ENCODE results near the gene NELFCD. TPM values are rescaled to one million over a fixed set of nuclear protein-coding genes. Genes with fewer than 3 reads are reported as not detected.

NELFCD gene
- total and polyA plus RNA-seq, 9 of the 15 experiments (the other 6 are each of a cell fraction or from before 2014, with no cell fraction given) = 11.7 to 163 (median 96.5) TPM

DNA sequence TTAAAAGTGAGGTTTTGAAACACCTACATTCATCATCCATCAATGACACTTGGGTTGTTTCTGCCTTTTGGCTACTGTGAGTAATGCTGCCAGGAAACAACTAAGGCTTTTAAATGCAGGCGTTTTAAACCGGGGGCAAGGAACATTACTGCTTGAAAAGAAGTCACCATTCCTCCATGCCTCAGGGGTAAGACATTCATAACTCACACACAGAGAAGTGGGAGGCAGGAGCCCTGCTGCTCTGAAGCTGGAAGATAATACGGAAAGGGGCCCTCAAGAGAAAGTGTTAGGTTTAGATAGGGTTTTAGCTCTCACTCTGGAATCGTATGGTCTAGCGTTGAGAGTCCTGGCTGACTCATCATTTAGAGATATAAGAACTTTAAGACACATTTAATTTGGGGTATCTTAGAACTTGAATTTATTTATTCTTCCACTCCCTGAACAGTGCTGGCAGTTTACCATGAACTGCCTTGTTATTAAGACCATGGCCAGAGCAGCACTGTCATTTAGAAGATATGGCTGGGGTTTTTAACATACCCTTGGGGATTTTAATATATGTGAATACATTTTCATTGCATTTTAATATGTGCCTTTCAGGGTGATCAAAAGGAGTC lies 40.0 kb downstream of the NELFCD start (continued):
- TF ChIP-seq CBX3 (IDR thresholded peaks at IDR 0.05; ENCODE audit: borderline replicate concordance in 1 of 2, low read length in 2 of 2) = peak in 1 of 2 experiments; percentile 81; a peak in 1 of 3 replicates
- TF ChIP-seq ZNF699 (CRISPR knock-in tag; IDR thresholded peaks at IDR 0.05; ENCODE audit: insufficient replicate concordance) = no peak
- TF ChIP-seq PRDM10 (IDR thresholded peaks at IDR 0.05; ENCODE audit: partially characterized antibody) = peak; percentile 82
- TF ChIP-seq TOE1 (IDR thresholded peaks at IDR 0.05; ENCODE audit: borderline replicate concordance) = peak; percentile 57; the same call in 1 of the 2 replicates
- no peak for TF ChIP-seq TOE1 (CRISPR knock-in tag; IDR thresholded peaks at IDR 0.05; ENCODE audit: borderline replicate concordance, low read depth)
- TF ChIP-seq, protein P1, sequence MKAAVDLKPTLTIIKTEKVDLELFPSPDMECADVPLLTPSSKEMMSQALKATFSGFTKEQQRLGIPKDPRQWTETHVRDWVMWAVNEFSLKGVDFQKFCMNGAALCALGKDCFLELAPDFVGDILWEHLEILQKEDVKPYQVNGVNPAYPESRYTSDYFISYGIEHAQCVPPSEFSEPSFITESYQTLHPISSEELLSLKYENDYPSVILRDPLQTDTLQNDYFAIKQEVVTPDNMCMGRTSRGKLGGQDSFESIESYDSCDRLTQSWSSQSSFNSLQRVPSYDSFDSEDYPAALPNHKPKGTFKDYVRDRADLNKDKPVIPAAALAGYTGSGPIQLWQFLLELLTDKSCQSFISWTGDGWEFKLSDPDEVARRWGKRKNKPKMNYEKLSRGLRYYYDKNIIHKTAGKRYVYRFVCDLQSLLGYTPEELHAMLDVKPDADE (conservative IDR thresholded peaks at IDR 0.05; ENCODE audit: control insufficient read depth, low read depth, low read length) = 0 out of 2 replicates have a peak, but pooled peaks have one; percentile 49
- peak; percentile 81 for TF ChIP-seq NFE2 (IDR thresholded peaks at IDR 0.05; ENCODE audit: low read depth)
- TF ChIP-seq BRD4 (IDR thresholded peaks at IDR 0.05) = no peak
- TF ChIP-seq ILF3 (IDR thresholded peaks at IDR 0.05; ENCODE audit: borderline replicate concordance) = 0 out of 2 replicates have a peak, but pooled peaks have one; percentile 61
- no peak for TF ChIP-seq WHSC1 (IDR thresholded peaks at IDR 0.05; ENCODE audit: low read length)
- no peak for TF ChIP-seq SRSF1 (IDR thresholded peaks at IDR 0.05; ENCODE audit: low read depth, low read length)
- TF ChIP-seq, protein P2, sequence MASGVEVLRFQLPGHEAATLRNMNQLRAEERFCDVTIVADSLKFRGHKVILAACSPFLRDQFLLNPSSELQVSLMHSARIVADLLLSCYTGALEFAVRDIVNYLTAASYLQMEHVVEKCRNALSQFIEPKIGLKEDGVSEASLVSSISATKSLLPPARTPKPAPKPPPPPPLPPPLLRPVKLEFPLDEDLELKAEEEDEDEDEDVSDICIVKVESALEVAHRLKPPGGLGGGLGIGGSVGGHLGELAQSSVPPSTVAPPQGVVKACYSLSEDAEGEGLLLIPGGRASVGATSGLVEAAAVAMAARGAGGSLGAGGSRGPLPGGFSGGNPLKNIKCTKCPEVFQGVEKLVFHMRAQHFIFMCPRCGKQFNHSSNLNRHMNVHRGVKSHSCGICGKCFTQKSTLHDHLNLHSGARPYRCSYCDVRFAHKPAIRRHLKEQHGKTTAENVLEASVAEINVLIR (CRISPR knock-in tag; IDR thresholded peaks at IDR 0.05) = no peak
- no peak for TF ChIP-seq SIRT6 (IDR thresholded peaks at IDR 0.05; ENCODE audit: low read depth, low read length)
- TF ChIP-seq MITF (IDR thresholded peaks at IDR 0.05) = no peak
- peak; percentile 96; the same call in 1 of the 2 replicates for TF ChIP-seq CC2D1A (IDR thresholded peaks at IDR 0.05)
- TF ChIP-seq HDAC8 (tag; IDR thresholded peaks at IDR 0.05) = no peak
- no peak for TF ChIP-seq ZNF668 (CRISPR knock-in tag; IDR thresholded peaks at IDR 0.05)
- peak; percentile 68; the same call in 1 of the 2 replicates for TF ChIP-seq TRIM28 (IDR thresholded peaks at IDR 0.05)
- TF ChIP-seq SRF (CRISPR knock-in tag; IDR thresholded peaks at IDR 0.05) = no peak
- TF ChIP-seq ZNF212 (CRISPR knock-in tag; IDR thresholded peaks at IDR 0.05) = no peak
- TF ChIP-seq ZSCAN29 (IDR thresholded peaks at IDR 0.05) = no peak
- no peak for TF ChIP-seq RHOXF2B (CRISPR knock-in tag; conservative IDR thresholded peaks at IDR 0.05)
- no peak for TF ChIP-seq ZNF41 (CRISPR knock-in tag; conservative IDR thresholded peaks at IDR 0.05)
